ENCODE measurements around the gene PDE2A.
A peak's percentile ranks its signal among the peaks of the same experiment; 100 is the strongest.

The PDE2A gene

GRCh38 chr11:72682238-72682857 lies 8.1 kb upstream of the PDE2A start:
- no peak for DNase-seq

GRCh38 chr11:72681226-72682153 lies 7.3 kb upstream of the PDE2A start:
- no peak for DNase-seq

- no peak for DNase-seq
These were observed 6.5 kb upstream of the PDE2A start for GRCh38 chr11:72680624-72681158.

GRCh38 chr11:72679869-72680268 lies 5.6 kb upstream of the PDE2A start:
- no peak for DNase-seq

- DNase-seq: no peak
These were observed 4.3 kb upstream of the PDE2A start for GRCh38 chr11:72678524-72678923.

- peak; percentile 57 for DNase-seq
These were observed 2.7 kb upstream of the PDE2A start for GRCh38 chr11:72676861-72677341.

- no peak for DNase-seq
These were observed 999 bp upstream of the PDE2A start for GRCh38 chr11:72675221-72675620.

GRCh38 chr11:72673284-72673942 lies 809 bp downstream of the PDE2A start:
- no peak for DNase-seq

GRCh38 chr11:72672597-72673238 lies 1.5 kb downstream of the PDE2A start:
- DNase-seq: no peak

GRCh38 chr11:72671152-72672099 lies 2.8 kb downstream of the PDE2A start:
- DNase-seq: no peak

GRCh38 chr11:72670041-72670440 lies 4.2 kb downstream of the PDE2A start:
- DNase-seq: no peak

- peak; percentile 28 for DNase-seq
These were observed 4.7 kb downstream of the PDE2A start for GRCh38 chr11:72669527-72669926.

- DNase-seq: peak; percentile 82
These were observed 5.4 kb downstream of the PDE2A start for GRCh38 chr11:72668629-72669347.

- DNase-seq: no peak
These were observed 8.2 kb downstream of the PDE2A start for GRCh38 chr11:72665911-72666472.

- no peak for DNase-seq
These were observed 12.2 kb downstream of the PDE2A start for GRCh38 chr11:72662036-72662435.

GRCh38 chr11:72661486-72661885 lies 12.7 kb downstream of the PDE2A start:
- no peak for DNase-seq

GRCh38 chr11:72658989-72659640 lies 15.1 kb downstream of the PDE2A start:
- no peak for DNase-seq

GRCh38 chr11:72657411-72658100 lies 16.7 kb downstream of the PDE2A start:
- no peak for DNase-seq

- DNase-seq: no peak
These were observed 18.2 kb downstream of the PDE2A start for GRCh38 chr11:72655896-72656464.
